Stimulated activated CD4-positive, alpha-beta T cell treated with anti-CD3 and anti-CD28 coated beads, Interleukin-4, amount 100 ng/mL, for 1 hour (primary cell): Measurements from ENCODE around the gene TEX14.

Experiments
- DNase-seq: peaks from one replicate; pipeline ENCODE4 v3.0.0-alpha.2; 2020

Gene TEX14, protein sequence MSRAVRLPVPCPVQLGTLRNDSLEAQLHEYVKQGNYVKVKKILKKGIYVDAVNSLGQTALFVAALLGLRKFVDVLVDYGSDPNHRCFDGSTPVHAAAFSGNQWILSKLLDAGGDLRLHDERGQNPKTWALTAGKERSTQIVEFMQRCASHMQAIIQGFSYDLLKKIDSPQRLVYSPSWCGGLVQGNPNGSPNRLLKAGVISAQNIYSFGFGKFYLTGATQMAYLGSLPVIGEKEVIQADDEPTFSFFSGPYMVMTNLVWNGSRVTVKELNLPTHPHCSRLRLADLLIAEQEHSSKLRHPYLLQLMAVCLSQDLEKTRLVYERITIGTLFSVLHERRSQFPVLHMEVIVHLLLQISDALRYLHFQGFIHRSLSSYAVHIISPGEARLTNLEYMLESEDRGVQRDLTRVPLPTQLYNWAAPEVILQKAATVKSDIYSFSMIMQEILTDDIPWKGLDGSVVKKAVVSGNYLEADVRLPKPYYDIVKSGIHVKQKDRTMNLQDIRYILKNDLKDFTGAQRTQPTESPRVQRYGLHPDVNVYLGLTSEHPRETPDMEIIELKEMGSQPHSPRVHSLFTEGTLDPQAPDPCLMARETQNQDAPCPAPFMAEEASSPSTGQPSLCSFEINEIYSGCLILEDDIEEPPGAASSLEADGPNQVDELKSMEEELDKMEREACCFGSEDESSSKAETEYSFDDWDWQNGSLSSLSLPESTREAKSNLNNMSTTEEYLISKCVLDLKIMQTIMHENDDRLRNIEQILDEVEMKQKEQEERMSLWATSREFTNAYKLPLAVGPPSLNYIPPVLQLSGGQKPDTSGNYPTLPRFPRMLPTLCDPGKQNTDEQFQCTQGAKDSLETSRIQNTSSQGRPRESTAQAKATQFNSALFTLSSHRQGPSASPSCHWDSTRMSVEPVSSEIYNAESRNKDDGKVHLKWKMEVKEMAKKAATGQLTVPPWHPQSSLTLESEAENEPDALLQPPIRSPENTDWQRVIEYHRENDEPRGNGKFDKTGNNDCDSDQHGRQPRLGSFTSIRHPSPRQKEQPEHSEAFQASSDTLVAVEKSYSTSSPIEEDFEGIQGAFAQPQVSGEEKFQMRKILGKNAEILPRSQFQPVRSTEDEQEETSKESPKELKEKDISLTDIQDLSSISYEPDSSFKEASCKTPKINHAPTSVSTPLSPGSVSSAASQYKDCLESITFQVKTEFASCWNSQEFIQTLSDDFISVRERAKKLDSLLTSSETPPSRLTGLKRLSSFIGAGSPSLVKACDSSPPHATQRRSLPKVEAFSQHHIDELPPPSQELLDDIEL (N-terminal part only)

DNA sequence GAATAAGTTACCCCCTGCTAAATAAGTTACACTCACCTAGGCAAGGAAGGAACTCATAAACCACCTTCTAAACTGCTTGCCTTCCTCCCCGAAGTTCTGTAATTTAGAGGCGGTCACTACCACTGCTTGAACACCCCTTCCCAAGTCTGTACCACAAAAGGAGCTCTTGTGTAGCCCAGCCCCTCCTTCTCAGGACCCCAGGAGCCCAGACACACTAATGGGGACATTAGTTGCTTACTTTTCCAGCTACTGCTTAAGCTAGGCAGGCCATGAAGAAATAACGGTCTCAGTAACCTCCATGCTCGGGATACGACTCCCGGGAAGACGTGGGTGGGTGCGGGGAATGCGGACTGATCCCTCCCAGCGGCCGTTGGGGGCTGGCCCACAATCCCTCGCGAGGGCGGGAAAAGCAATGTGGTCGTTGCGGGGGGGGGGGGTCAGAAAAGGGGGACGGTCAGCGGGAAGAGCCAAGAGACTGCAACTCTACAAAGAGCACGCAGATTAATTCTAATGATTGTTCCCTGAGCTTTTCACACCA, at the start of gene TEX14:
TSS of gene TEX14 (minus strand) at position 345 of the 538 bp plus-strand sequence. CDS start 40,044 bp downstream, outside the sequence.
- no peak for DNase-seq

DNA sequence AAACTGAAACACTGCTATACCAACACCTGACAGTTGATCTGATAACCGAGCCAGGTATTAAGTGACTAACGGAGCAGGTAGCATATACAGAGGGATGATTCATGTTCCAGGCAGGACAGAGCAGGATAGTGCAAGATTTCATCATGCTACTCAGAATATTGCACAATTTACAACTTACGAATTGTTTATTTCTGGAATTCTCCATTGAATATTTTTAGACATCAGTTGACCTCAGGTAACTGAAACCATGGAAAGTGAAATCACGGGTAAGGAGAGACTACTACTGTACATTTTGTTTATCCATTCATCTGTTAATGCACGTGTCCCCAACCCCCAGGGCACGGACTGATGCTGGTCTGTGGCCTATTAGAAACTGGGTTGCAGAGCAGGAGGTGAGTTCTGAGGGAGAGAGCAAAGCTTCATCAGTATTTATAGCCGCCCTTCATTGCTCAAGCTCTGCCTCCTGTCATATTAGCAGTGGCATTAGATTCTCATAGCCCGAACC, 49.3 kb upstream of the TEX14 start:
- DNase-seq = no peak

DNA sequence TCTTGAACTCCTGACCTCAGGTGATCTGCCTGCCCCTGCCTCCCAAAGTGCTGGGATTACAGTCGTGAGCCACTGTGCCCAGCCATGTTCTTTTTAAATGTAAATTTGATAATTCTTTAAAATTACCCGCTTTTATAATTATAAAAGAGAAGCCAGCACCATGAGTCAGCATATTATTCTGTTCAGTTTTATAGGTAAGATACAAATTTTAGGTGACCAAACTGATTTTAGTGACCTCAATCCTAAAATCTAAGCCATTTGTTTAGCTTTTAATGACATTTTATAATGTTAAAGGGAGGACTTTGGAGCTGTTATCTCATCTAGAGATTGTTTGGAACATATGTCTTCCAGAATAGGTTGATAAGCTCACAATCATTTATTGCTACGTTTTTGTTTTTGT, 43.0 kb upstream of the TEX14 start:
- no peak for DNase-seq

DNA sequence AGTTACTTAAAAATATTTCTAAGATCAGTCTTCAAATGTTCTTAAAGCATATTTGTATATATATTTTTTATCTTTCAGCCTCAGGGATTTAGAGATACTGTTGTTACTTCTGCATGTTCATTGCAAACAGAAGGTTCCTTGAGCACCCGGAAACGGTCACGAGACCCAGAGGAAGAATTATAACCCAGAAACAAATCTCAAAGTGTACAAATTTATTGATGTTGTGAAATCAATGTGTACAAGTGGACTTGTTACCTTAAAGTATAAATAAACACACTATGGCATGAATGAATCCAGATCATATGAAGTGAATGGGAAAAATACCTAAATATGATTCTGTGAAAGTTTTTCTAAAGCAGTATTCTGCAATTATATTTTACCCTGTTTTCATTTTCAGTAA, 42.2 kb upstream of the TEX14 start:
- DNase-seq = no peak

DNA sequence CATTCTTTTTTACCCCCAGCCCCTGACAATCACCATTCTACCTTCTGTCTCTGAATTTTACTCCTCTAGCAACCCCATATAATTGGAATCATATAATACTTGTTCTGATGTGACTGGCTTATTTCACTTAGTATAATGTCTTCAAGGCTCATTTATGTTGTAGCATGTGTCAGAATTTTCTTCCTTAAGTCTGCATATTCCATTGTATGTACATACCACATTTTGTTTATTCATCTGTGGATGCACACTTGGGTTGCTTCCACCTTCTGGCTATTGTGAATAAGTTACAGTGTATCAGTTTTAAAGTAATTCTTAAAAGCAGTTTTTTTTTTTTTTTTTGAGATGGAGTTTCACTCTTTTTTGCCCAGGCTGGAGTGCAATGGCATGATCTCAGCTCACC, 39.1 kb upstream of the TEX14 start:
- DNase-seq = no peak

DNA sequence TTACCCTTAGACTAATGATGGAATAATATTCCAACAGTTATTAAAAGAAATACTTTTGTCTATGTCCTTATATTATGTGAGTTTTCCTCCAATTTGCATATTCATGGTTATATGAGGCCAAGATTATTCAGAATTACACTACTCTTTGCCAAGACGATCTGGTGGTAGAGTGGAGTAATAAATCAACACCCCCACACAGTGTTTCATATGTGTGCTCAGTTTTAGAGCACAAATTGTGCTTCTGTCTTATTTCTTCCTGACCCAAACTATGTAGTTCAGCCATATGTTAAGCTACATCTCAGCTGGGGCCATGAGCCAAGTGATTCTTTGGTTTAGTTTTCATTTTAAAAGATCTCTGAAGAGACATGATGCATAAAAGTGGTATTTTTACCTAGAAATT, 37.0 kb upstream of the TEX14 start:
- DNase-seq = no peak

DNA sequence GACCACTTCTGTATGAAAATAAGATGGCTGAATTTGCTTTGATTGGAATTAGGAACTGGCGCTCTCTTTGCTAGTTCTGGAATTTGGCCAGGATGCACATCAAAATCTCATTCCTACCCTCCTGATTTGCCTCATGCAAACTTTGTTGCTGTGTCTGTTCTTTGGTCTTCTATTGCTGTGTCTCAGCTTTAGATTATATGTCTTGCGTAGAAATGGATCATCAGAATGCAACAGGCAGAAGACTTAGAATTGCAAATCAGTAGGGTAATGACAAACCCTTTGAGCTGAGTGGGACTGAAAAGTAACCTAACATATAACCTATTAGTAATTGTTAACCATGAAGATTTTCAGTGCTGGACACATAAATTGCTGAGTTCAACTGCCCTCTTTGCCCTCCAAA, 30.9 kb upstream of the TEX14 start:
- DNase-seq = no peak

DNA sequence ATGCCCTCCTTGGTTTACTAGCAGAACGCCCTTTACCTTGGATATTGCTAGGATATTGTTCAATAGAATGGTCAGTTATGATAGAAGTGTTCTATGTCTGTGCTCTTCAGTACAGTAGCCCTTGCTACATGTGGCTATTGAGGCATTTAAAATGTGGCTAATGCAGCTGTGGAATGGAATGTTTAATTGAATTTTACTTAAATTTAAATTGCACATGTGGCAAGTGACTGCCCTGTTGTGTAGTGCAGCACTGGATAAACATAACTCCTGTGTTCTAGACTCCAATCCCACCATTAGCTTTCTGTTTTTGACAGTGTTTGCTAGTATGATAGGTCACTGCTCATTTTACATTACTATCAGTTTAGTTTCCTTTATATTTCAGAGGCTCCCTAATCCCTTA, 30.4 kb upstream of the TEX14 start:
- DNase-seq = no peak

DNA sequence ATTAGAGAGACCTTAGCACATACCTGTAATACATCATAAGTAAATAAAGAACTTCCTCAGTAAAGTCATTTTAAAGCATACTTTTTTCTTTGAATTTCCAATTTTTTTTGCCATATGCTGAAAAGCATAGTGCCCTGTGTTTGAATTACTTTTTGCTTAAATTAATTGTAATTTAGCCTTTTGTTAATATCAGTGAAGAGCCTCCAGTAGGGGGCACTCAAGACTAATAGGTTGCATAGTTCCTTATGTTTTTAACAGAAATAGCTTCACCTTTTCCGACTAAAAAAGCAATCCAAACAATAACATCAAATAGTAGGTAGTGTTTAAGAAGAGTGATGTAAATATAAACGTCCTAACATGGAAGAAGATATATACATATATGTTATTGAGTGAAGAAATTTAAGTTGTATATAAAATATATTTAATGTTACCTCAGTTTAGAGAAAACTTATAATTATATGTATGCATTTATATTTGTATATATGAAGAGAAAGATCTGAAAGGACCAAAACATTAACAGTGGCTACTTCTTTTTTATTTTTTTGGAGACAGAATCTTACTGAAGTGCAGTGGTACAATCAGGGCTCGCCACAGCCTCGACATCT, 19.2 kb upstream of the TEX14 start:
- DNase-seq = peak; percentile 12

DNA sequence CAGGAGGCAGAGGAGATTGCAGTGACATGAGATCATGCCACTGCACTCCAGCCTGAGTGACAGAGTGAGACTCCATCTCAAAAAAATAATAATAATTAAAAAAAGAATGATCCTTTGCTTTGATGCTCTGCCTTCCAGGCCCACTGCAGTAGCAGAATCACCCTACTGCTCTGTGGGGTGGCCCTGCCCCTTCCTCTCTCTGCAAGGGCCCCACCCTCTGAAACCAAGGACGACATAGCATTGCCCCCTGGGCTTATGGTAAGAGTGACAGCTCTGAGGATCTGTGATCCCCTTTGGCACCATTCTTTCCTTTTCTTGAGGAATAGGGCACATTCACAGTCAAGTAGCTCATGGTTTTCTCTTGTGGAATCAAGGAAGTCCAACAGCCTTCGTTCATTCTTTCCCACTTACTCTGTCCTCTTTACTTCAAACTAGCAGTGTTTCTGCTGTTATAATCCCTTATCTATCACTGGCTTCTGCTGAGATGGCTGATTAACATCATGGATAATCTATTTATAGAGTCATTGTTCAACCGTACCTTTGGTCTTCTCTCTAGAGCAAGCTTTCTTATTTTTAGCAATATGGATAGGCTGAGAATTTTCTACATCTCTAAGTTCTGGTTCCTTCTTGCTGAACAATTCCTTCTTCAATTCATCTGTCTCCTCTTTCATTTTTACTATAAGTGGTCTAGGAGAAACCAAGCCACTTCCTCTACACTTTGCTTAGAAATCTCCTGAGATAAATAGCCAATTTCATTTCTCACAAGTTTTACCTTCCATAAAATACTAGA, 14.7 kb upstream of the TEX14 start:
- no peak for DNase-seq

DNA sequence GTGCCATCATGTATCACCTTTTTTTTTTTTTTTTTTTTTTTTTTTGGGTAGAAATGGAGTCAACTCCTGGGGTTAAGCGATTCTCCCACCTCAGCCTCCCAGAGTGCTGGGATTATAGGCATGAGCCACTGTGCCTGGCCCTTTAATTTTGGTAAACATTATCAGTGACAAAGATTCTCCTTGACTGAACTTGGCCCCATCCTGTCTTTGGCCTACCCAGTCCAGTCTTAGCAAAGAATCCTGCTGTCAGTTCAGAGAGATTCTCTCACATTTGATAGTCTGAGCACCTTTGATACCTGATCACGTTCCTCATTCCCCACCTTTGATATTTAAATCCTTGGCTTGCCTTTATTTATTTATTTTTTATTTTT, 12.1 kb upstream of the TEX14 start:
- no peak for DNase-seq

DNA sequence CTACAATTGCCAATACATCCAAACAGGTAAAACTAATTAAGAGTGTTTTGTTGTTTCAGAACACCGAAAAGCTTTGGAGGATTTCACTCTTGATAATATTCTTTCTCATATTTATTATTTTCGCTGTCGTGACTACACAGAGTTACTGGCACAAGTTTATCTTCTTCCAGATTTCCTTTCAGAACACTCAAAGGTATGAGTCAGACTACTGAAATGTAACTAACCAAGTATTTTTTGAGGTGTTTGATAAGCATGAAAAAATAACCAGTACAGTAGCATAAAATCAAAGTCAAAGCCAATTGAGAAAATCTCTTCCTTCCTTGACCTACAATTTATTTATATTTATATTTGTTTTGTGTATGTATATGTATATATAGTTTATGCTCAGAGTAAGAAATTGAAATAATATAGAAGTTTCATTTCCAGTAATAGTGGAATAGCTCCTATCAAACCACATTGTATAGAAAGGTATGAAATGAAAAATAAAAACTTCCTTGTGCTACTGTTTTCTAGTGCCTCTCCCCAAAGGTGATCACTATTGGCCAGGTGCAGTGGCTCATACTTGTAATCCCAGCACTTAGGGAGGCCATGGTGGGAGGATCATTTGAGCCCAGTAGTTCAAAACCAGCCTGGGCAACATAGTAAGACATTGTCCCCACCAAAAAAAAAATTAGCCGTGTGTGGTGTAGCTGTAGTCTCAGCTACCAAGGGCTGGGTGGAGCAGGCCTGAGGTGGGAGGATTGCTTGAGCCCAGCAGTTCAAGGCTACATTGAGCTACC, 11.5 kb upstream of the TEX14 start:
- DNase-seq = no peak

DNA sequence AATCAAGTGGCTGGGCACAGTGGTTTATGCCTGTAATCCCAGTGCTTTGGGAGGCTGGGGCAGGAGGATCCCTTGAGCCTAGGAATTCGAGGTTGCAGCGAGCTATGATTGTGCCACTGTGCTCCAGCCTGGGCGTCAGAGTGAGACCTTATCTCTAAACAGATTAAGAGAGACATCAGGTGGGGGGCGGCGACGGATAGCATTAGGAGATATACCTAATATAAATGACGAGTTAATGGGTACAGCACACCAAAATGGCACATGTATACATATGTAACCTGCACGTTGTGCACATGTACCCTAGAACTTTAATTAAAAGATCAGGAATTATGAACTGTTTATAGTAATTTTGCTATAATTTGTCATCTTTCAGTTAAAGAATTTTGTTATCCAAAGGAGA, 10.9 kb upstream of the TEX14 start:
- DNase-seq = no peak

DNA sequence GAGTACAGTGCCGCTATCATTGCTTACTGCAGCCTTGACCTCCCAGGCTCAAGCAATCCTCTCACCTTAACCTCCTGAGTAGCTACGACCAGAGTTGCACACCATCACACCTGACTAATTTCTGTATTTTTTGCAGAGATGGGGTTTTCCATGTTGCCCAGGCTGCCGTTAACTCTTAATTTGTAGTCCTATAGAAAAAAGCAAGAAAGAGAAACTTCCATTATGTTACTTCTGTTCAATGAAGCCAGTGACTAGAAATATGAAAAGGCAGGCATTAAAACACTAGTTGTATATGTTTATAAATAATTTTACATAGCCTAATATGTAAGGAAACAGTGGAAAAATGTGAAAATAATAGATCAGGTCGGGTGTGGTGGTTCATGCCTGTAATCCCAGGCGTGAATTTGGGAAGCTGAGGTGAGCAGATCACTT, 10.2 kb upstream of the TEX14 start:
- no peak for DNase-seq

DNA sequence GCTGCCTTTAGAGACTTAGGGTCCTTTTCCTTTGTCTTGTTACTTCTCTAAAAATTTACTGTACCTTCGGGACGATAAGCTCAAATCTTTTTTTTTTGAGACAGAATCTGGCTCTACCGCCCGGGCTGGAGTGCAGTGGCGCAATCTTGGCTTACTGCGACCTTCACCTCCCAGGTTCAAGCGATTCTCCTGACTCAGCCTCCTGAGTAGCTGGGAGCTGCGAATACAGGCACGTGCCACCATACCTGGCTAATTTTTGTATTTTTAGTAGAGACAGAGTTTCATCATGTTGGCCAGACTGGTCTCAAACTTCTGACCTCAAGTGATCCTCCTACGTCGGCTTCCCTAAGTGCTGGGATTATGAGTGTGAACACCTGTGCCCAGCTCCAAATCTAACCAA, 7.9 kb upstream of the TEX14 start:
- DNase-seq = no peak

DNA sequence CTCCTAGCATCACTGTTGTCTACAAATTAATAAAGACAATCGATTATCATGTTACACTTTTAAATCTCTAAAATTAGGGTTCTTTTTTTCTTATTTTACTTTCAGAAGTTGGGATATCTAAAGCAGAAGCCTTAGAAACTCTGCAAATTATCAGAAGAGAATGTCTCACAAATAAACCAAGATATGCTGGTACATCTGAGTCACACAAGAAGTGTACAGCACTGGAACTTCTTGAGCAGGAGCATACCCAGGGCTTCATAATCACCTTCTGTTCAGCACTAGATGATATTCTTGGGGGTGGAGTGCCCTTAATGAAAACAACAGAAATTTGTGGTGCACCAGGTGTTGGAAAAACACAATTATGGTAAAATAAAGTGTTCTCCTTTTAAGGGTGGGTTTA, 3.0 kb upstream of the TEX14 start:
- no peak for DNase-seq

DNA sequence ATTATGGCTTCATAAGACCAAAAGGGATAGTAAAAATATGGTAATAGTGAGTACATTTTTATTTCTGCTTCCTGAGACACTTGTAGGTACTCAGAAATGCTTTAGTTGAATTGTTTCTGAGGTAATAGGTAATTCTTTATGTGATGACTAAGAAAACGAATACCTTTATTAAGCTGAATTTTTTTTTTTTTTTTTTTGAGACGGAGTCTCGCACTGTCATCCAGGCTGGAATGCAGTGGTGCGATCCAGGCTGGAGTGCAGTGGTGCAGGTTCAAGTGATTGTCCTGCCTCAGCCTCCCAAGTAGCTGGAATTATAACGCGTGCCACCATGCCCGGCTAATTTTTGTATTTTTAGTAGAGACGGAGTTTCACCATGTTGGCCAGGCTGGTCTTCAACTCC, 2.5 kb upstream of the TEX14 start:
- no peak for DNase-seq

DNA sequence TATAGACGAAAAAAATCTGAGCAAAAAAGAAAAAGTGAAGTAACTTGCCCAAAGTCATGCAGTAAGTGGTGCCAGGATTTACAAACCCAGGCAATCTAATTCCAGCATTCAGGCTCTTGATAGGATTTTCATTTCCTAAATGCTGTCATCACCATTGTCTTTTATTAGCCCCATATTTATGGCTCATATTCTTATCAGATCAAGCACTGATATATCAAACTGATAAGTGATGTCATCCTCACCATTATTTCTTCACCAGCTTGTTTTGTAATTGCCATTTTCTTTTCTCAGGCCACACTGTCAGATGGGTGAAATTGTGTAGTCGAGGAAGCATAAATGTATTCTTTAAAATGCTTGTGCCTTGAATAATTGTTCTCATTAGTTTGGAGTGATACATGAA, 1.9 kb upstream of the TEX14 start:
- no peak for DNase-seq

DNA sequence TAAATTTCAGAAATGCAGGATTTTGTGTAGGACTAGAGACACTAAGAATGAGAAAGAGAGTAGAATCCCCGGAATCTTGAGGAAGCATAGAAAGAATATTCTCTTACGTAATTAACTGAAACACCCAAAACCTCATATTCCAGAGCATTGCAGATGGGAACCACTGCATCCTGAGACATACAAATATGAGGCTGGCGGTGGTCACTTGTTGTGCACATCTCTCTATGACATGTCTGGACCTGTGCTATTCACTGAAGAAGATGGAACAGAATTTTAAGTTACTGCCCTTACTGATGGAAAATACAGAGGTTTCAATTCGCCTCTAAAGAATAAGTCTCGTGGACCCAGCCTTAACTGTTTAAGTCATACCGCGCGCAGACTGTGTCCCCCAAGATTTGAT, 1.4 kb upstream of the TEX14 start:
- no peak for DNase-seq

DNA sequence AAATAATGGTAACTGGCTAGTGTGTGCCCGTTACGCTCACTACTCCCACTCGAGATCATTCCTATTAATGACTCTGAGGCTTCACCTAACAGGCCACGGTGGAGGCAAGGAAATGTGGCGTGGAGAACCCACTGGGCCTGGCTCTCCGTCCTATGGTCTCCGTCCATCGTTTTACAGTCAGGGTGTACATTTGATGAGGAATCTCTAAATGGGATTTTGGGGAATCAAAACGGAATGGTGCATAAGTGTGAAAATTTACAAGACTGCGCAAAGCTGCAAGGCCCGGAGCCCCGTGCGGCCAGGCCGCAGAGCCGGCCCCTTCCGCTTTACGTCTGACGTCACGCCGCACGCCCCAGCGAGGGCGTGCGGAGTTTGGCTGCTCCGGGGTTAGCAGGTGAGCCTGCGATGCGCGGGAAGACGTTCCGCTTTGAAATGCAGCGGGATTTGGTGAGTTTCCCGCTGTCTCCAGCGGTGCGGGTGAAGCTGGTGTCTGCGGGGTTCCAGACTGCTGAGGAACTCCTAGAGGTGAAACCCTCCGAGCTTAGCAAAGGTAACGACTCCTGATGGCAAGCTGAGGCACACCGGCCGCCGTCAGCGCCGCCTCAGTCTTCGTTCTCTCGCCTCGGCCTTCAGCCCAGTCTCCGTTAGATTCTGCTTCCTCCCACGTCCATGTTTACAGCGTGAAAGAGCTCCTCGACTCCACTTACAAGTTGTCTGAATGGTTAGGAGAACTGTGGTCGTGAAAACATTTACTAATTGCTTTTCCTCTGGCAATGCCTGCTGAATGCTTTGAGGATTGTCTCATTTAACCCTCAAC, 602 bp upstream of the TEX14 start, which contains the start of gene RAD51C:
TSS of gene RAD51C (plus strand) at position 364 of the 817 bp plus-strand sequence. CDS start at position 406, 42 bp downstream.
- DNase-seq = peak; percentile 88
